T-helper 2 cell (primary cell): ENCODE measurements around the gene UVSSA.

Source experiments
- DNase-seq, 5 experiments: peaks; one replicate each; pipeline versions ENCODE4 v3.0.0 to v3.0.0-alpha.2; 2012 to 2022
- total RNA-seq, 2 donors: gene quantifications; one replicate each; lab custom pipeline; 2026; lab: John Stamatoyannopoulos, UW

UVSSA gene, protein sequence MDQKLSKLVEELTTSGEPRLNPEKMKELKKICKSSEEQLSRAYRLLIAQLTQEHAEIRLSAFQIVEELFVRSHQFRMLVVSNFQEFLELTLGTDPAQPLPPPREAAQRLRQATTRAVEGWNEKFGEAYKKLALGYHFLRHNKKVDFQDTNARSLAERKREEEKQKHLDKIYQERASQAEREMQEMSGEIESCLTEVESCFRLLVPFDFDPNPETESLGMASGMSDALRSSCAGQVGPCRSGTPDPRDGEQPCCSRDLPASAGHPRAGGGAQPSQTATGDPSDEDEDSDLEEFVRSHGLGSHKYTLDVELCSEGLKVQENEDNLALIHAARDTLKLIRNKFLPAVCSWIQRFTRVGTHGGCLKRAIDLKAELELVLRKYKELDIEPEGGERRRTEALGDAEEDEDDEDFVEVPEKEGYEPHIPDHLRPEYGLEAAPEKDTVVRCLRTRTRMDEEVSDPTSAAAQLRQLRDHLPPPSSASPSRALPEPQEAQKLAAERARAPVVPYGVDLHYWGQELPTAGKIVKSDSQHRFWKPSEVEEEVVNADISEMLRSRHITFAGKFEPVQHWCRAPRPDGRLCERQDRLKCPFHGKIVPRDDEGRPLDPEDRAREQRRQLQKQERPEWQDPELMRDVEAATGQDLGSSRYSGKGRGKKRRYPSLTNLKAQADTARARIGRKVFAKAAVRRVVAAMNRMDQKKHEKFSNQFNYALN
- total RNA-seq: 81.4 to 83.9 reads per million in 2 donors

DNA sequence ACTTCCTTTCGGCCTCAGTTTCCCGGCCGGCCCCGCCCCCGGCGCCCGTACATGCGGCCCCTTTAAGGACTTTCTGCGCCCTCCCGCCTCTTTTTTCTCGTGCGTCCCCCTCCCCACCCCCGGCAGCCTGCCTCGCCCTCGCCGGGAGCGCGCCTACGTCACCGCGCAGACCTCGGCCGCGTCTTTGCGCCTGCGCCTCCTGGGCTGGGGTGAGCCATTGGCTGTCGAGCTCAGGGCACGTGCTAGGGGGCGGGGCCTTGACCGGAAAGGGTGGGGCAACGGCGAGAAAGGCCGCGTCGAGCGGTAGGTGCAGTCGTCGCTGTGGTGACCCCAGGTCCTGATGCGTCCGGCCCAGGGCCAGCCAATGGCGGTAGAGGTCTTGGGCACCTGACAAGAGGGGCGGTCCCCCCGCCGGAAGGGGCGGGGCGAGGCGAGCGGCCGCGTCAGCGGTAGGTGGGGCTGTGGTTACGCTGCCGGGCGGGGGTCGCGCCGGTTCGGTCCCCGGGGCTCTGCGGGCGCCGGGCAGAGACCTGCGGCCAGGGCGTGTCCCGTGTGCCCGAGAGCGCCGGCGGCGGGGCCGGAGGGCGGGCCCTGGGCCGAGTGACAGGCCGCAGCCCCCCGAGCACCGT lies at the start of gene UVSSA:
Gene UVSSA (plus strand): TSS at position 428 of the 629 bp plus-strand sequence. CDS start 884 bp downstream, outside the sequence.
- DNase-seq: peak; percentile 100

DNA sequence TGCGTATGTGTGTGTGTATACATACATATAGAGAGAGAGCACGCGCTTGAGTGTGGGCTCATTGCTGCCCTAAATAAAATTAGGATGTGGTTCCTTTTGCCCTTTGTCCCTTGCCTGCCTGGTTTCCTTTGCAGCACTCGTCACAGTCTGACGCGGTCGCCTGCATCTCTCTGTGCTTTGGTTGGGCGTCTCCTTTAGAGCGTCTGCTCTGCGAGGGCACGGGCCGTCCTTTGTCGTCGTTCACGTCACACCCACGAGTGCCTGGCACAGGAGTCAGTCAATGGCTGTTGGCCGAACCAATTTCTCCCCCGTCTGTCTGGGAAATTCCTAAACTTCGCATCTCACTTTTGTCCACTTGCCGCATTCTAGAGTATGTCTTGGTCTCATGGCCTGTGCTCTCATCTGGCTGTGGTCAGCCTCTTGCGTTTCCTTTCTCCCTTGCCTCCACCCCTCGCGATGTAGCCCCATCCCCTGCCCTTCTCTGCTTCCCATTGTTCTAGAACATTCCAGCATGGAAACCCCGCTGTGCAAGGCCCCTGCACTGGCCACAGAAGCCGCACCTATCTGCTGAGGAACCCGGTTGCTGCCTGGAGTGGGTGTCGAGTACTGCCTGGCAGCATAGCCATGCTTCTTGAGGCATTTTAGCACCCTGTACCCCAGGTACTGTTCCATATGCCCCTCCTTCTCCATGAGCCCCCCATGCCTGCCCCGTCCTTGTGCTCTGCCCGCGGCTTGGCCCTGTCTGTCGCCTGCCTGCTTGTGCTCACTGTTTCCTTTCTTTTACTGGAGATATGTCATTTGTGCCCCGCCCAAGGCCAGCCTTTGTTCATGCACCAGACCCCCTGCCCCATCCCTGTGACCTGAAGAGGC lies 49.3 kb upstream of the UVSSA start:
- no peak for DNase-seq

DNA sequence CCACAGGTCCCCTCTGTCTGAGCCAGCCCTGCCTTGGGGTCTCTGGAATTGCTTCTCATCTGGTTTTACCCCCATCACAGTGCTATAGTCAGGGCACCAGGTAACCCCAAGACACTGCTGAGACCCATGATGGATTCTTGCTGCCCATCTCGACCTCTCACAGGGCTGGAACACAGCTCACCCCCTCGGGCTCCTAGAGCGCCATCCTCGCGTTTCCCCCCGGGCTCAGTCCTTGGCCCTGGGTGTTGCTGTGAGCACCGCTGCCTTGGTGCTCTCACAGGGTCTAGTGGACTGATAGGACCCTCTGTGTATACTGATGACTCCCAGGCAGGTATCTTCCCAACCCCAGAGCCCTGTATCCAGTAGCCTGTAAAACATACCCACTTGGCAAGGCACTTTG lies 48.5 kb upstream of the UVSSA start:
- DNase-seq: no peak

DNA sequence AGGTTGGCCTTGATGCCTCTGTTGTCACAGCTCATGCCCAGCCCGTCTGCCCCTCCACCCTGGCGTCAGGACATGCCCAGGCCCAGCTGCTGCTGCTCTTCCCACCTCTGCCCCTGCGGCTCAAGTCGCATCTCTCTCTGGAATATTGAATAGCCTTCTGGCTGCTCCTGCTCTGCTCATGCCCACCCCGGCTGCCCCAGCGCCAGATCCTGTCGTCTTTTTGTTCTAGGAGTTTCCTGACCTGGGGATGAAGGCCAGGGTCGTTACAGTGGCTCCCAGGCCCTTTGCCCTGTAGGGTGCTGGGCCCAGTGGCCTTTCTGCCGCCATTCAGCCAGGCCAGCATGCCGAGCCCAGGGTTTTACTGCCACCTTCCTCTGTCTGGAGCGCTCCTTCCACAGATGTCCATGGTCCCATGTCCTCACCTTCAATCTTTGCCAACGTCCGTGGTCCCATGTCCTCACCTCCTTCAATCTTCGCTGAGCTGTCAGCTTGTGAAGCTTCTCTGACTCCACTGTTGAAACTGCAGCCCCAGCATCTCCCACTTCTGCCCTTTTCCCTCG lies 47.6 kb upstream of the UVSSA start:
- DNase-seq: no peak

DNA sequence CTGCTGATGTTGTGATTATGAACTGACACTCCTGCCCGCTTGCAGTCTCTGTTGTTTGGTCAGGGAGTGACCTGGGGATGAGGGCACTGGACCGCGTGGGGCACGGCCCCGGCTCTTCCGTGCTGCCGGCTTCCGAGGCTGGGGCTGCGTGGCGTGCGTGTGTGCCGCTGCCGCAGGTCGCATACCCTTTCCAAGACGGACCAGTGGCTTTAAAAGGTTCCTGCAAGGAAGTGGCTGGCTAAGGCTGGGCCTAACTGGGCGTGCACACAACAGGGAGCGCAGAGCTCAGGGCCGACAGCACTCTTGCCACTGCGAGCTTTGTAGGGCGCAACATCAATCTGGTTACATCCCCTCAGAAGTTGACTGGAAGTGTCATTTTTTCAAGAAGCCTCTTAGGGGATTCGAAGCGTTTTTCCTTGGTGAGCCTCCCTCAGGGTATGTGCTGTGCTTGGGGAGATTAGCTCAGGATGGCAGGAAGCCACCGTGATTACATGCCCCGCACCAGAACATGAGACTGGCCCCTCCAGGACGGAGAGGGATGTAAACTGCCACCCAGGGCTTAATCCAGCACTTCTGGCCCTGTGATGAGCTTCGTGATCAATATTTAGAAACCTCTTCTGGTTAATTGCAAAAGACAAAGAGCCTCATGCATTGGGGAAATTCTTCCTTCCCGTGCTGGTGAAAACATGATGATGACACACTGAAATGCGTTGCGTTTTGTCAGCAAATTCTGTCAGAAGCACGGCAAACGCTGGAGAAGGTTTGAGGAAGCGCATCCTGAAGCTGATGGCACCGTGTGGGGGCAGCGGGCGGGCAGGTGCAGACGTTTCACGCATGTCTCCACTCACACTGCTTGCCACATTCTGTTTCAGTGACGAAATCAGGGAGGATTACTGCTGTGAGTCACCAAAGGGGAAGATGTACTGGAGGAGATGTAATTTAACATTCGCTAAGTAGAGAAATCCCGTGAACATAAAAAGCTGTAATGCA lies 46.2 kb upstream of the UVSSA start:
- DNase-seq: no peak

DNA sequence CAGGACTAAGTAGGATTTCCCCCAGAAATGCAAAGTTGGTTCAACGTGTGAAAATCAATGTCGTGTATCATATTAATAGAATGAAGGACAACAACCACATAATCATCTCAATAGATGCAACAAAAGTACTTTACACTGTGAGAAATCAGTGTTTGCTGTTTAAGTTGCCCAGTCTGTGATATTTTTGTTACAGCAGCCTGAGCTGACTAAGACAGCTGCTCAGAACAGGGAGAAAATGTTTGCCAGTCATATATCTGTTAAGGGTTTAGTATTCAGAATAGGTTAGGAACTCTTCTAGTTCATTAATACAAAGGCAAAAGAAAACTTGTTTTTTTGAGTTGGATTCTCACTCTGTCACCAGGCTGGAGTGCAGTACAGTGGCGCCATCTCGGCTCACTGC lies 44.8 kb upstream of the UVSSA start:
- no peak for DNase-seq

DNA sequence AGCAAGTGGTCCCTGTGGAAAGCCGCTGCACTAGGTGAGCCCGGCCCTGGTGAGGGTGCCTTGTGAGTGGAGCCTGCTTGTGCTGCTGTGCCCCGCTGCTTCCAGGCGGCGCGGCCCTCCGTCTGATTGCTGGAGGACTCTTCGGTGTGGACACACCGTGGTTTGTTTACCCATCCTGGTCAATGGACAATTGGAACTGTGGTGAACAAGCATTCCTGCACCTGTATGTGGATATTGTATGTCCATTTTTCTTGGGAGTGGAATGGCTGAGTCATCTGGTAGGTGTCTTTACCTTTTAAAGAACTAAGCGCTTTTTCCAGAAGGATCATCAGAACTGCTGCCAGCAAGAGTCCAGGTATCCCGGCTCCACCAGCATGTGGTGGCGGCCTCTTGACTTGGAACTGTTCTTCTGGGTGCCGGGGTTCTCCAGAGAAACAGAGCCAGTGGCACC lies 41.7 kb upstream of the UVSSA start:
- DNase-seq: no peak

DNA sequence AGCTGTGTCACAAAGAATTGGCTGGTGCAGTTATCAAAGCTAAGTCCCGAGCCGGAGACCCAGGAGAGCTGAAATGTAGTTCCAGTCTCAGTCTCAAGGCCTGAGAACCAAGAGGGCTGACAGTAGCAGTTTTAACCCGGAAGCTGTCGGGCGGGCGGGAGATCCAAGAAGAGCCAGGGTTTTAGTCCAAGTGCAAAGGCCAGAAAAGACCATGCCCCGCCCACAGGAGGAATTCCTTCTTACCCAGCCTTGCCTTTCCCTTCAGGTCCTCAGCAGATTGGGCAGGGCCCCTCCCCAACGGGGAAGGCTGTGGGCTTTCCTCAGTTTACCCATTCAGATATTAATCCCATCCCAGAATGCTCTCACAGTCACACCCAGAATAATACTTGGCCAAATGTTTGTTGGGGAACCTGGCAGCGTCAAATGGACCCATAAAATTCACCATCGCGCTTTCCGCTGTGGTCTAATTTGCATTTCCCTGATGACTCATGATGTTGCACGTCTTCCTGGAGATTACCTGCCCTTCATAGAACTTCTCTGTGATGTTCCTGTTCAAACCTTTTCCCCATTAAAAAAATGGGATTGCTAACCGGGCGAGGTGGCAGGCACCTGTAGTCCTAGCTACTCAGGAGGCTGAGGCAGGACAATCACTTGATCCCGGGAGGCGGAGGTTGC lies 41.1 kb upstream of the UVSSA start:
- peak in 2 of 5 experiments; percentile 13 to 54 for DNase-seq

DNA sequence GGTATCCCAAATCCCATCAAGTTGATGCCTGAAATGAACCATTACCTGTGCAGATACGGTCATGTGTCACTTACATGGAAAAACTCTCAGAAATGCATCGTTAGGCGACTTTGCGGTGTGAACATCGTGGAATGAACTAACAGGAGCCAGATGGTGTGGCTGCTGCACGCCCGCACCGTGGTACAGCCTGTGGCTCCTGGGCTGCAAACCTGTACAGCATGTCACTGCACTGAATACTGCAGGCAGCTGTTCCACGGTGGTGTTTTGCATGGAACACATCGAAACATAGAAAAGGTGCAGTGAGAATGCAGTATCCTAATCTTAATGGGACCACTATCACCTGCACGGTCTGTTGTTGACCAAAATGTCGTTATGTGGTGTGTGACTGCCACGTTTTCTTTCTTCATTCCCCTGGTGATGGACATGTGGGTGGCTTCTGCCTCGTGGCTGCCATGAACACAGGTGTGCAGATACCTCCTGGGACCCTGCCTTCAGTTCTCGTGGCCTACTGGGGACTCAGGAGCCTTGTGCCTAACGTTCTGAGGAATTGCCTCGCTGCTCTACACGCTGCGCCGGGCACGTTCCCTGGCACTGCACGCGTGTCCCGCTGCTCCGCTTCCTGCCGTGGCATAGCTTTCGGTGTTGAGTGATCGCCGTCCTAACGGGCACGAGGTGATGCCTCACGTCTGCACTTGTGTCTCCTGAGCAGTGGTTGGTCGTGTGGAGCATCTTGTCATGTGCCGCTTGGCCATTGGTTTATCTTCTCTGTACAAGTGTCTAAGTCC lies 38.9 kb upstream of the UVSSA start:
- DNase-seq: no peak

DNA sequence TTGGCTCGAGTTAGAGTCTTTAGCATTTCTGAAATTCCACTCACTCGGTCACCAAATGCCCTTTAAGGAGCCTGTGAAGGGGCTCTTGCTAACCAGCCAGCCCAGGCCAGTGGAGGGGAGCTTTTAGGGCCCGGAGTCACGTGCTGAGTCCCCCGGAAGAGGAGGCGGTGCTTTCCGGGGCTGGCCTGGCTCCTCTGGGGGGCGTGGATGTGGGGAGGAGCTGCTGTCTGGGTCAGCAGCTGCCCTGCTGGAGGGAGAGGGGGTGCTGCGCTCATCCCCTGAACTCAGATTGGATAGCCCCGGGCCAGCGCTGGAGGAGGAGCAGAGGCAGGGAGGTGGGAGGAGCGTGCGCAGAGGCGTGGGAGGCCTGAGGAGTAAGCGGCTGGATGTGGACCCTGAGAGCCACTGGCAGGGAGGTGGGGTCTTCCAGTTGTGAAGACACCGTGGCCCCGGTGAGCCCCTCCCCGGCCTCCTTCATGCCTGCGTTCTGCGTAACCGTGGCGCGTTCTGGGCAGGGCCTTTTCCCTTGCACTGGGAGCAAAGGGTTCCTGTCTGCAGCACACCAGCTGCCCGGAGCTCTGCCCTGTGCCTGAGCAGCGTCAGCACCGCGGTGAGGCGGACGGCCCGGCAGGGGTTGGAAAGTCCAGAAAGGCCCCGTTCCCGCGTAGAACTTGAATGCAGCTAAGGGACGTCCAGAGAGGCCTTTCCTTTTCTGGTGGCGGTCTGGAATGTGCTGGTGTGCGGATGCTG lies 37.6 kb upstream of the UVSSA start:
- peak in 4 of 5 experiments; percentile 11 to 66 (median 48) for DNase-seq

DNA sequence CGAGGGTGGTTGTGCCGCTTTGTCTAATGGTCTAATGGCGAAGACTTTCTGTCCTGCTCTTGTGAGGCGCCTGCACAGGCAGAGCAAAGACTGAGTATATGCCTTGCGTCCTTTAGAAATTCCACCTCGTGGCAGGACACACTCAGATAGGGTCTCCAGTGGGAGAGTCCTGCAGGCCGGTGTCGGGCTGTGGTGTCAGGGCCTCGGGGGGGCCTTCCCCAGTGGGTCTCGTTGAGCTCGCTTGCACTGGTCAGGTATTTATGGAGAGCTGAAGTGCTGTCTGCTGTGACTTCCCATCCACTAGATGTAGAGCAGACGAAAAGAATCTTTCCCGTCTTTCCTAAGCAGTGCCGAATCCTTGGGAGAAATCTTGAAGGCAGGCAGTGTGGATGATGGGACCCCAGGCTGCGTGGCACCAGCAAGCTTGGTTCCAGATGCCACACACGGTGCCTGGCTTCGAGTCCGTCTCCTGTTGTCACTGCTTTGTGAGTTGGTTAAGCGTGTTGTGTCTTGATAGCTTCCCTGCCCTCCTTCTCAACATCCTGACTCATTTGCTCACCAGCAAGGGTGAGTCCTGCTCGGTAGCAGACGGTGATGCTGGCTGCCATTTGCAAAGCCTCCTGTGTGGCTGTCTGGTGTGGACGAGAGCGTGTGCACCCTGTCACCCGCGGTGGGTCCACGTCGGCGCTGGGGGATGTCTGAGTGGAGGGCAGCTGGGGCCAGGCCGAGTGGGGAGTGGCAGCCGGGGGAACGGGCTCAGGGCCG lies 36.8 kb upstream of the UVSSA start:
- no peak for DNase-seq

DNA sequence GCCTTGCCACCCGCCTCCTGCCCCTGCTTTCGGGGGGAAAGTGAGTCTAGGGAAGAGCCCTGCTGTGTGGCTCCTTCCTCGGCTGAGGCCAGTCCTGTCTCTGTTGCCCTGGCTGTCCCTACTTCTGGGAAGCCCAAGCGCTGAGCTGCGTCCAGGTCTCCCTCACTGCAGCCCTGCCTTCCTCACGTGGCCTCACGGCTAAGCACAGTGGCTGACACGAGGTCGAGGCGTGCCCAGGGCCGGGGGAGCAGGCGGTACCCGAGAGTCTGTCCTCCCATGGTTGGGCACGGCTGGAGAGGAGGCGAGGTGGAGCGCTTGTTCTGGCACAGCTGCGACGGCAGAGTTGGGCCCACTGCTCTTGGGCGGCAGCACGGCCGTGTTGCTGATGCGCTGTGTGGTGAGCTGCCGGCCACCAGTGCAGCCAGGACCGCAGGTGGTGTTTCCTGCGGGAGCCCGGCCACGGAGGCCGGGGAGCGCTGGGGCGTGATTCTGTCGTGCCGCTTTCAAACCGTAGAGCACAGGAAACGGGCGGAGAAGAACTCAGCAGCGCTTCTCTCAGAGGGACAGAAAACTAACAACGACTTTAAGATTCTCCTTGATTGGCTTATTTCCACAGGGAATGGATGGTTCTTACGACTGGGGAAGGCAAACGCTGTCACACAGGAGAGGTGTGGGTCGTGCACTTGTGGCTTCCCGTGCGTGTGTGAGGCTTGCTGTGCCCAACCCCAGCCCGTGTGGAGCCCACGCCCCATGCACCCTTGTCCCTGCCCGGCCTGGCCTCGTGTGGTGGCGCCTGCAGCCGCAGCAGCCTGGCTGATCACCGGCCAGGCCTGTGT lies 36.0 kb upstream of the UVSSA start:
- peak in 3 of 5 experiments; percentile 2 to 62 (median 54) for DNase-seq

DNA sequence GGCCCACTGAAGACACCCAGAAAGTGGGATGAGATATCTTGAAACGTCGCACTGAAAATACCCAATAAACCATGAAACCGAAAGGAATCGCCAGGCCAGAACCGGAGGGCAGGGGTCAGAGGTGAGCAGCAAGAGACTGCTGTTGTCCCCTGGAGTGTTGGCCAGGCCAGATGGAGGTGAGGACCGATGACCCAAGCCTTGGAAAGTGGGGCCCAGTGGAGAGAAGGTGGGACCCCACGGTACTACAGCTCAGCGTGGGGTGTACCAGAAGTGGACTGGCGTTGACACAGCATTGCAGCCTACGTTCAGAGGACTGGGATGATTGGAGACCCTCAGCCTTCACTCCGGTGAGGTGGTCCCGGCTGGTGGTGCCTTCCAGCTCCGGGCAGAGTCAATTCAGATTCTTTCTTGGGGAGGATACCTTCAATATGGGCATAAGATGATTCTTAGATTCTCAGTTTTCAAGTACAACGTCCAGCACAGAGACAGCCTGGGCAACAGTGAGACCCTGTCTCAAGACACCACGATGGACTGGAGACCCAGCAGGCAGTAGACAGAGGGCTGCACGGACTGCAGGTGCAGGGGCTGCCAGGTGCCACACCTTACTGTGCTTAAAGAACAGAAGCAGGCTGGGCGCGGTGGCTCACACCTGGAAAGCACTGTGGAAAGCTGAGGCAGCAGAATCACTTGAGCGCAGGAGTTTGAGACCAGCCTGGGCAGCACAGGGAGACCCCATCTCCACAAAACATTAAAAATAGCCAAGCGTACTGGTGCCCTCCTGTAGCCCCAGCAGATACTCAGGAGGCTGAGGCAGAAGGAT lies 34.0 kb upstream of the UVSSA start:
- DNase-seq: no peak

DNA sequence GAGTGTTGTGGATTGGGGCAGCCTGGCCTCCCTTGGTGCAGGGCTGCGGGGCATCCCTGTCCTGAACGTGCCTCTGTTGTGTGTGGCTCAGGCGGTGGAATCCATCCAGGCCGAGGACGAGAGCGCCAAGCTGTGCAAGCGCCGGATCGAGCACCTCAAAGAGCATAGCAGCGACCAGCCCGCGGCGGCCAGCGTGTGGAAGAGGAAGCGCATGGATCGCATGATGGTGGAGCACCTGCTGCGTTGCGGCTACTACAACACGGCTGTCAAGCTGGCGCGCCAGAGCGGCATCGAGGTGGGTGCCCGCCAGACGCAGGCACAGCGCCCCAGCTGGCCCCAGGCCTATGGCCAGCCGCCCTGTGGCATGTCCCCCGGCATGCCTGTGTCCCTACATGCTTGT lies 31.7 kb upstream of the UVSSA start:
- no peak for DNase-seq

DNA sequence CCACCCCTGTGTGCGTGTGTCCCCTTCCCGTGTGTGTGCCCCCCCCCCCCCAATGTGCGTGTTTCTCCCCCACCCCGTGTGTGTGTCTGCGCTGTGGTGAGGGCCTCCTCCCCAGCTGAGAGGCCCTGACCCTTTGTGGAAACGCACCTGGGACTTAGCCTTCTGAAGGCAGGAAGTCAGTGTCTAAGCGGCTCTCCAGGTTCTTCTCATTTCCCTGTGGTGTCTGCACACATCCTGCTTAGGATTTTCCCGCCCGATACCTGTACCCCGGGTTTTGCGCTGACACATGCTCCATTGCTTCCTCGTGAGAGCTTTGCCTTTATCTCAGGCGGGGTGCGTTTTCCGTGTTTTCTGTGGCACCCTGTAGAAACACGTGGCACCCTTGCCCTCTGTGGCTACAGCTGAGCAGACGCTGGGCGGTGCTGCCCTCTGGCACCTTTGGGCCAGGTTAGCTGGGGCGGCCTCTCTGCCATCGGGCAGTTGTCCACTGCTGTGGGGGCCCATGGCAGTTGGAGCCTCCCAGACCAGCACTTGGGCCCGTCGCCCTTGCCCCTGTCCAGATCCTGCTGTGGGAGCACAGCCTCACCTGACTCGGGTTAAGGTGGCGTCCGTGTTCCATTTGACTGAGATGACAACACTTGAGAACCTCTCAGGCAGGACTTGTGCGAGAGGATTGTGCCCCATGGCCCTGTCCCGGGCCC lies 31.0 kb upstream of the UVSSA start:
- DNase-seq: no peak
